GM21825 (cell line): Measurements from ENCODE around the gene ERICH3.
A peak's percentile ranks its signal among the peaks of the same experiment; 100 is the strongest.
"Not testable (repeated sequence)": the region's sequence is repeated elsewhere in the genome, so short reads cannot be mapped to it uniquely, and the experiment has no call there.

Source experiments
- ATAC-seq: cut with Tn5 transposase; IDR thresholded peaks from one replicate; pipeline ENCODE4 v1.9.1; 2021; ENCODE audit warnings: mild to moderate bottlenecking, moderate library complexity; ENCODE audit not compliant: unreplicated experiment

Gene ERICH3

GRCh38 chr1:74679811-74680210 lies 6.2 kb upstream of the ERICH3 start:
- ATAC-seq, result no peak

DNA sequence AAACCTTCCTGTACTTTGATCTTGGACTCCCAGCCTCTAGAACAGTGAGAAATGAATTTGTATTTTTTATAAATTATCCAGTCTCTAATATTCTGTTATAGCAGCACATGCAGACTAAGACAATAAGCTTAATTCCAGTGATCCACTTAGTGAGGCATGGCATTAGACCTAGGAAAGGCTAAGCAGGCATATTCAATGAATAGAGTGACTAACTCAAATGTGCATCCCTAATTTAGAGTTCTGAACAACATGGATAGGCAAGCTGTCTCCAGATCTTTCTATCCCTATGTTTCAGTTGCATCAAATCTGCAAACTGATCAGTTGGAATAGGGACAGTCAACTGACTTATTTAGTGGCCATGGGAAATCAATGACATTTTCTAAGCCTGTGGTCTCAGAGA lies 4.3 kb upstream of the ERICH3 start:
- no peak for ATAC-seq

DNA sequence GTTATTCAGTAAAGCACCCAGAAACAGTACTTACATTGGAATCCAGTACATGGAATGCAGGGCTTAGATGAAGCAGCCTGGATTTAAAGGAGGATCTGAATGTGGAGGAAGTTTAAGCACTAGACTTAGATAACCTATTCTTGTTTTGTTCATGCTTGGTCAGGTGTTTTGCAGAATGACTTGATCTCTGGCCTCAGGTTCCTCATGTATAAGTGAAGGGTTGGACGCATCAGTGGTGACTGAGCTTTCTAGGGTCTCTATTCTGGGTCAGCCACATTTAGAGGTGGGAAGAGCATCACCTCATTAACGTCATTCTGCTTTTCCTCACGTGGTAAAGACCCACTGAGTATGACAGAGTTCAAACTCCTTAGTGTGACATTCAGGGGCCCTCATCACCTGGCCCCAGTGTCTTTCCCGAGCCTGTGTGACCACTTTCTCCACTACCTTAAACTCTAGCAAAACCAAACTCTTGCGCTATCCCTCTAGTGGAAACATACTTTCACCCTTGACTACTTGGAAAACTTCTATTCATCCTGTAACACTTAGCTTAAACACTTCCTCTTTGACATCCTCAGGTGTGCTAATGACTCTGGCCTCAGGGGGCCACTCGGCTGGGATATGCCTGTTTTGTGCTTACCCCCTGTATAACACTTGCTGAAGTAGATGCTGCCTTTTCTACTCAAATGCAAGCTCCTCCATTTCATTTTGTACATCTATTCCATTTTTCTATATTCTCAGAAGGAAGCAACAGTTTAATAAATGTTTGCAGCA lies 871 bp upstream of the ERICH3 start:
- no peak for ATAC-seq

- not testable (repeated sequence) for ATAC-seq
Observed at GRCh38 chr1:74670866-74671265, 2.7 kb downstream of the ERICH3 start.

GRCh38 chr1:74654708-74655107 lies 18.9 kb downstream of the ERICH3 start:
- ATAC-seq, result no peak

DNA sequence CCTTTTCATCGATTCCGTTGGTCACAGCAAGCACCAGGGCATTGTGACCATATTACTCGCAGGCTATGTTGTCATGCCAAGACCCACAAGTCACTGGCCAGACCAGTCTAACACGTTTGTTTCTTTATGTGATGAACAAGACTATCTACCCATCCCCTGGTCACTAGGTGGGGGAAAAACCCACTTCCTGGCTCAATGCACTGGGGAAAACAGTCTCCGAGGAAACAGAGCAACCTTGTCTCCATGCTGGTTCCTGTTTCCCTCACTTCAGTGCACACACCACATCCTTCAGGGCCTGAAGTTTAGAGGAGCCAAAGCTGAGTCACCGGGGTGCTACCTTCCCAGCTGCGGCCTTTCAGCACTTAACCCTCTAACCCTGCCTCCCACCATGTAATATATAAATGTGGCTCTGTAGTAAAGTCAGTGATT lies 20.9 kb downstream of the ERICH3 start:
- ATAC-seq, result peak; percentile 99

GRCh38 chr1:74650561-74650960 lies 23.0 kb downstream of the ERICH3 start:
- no peak for ATAC-seq

GRCh38 chr1:74641876-74642275 lies 31.7 kb downstream of the ERICH3 start:
- ATAC-seq, result no peak

- no peak for ATAC-seq
Observed at GRCh38 chr1:74641161-74641560, 32.4 kb downstream of the ERICH3 start.

DNA sequence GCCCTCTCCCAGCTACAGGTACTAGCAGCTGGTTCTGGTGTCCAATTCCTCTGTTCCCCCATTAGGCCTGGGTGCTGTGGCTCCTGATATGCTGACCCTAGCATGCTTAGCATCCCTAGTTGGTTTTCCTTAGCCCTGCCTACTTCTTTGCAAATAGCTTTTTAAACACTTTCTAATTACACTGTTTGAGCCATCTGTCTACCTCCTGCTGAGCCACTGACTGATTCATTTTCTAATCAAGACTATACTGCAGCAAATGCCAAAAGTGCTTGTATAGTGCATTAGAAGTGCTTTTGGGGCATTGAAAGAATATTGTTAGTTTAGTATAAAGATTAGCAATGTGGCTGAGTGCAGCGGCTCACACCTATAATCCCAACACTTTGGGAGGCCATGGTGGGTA lies 36.3 kb downstream of the ERICH3 start:
- ATAC-seq, result no peak

DNA sequence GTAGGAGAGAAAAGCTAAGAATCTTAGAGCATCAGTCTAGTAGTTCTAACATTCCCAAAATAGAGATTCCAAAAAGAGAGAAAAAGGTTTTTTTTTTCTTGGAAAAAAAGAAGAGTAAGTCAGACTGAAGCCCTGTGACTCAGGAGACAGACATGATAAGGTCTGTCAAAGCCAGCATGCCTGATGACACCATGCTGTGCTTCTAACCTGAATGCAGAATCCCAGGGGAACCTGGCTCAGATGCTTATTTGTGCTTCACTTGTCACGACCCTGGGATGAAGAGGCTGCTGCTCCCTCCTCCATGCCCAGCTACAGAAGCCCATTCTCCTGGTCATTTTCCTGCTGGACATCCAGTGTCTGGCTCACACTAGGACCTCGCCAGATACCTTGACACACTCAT lies 44.3 kb downstream of the ERICH3 start:
- ATAC-seq, result no peak

- no peak for ATAC-seq
Observed at GRCh38 chr1:74623716-74624115, 49.9 kb downstream of the ERICH3 start.

- no peak for ATAC-seq
Observed at GRCh38 chr1:74620242-74620641, 53.4 kb downstream of the ERICH3 start.

GRCh38 chr1:74618974-74619373 lies 54.6 kb downstream of the ERICH3 start:
- ATAC-seq, result no peak

DNA sequence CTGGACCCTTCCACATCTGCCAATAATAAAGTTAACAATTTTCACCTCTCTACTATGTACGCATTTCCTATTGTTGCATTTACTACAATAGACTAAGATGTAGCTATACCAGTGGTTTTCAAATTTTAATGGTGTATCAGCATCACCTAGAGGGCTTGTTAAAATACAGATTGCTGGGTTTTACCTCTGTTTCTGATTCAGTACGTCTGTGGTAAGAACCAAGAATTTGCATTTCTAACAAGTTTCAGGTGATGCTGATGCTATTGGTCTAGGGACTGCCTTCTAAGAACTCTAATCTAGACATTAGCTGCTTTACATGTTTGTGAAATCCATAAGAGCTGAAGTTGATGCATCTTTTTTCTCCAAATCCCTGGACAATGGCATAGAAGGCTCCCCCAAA lies 59.7 kb downstream of the ERICH3 start:
- no peak for ATAC-seq

DNA sequence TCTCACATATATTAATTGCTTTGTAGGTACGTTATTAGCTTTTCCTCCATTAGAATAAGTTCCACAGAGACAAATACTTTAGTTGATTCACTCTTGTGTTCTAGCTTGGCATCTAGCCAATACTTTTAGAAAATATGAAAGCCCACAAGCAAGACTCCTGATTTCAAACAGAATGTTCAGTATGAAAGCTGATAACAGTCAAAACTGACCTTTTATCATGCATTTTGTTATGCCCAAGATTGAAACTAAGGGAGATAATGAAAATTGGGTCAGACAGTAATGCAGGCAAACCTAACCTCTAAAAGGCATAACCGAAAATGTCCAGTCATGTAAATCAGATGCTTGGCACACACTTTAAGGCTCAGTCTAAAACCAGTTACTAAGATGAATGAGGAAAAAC lies 61.7 kb downstream of the ERICH3 start:
- ATAC-seq, result no peak

DNA sequence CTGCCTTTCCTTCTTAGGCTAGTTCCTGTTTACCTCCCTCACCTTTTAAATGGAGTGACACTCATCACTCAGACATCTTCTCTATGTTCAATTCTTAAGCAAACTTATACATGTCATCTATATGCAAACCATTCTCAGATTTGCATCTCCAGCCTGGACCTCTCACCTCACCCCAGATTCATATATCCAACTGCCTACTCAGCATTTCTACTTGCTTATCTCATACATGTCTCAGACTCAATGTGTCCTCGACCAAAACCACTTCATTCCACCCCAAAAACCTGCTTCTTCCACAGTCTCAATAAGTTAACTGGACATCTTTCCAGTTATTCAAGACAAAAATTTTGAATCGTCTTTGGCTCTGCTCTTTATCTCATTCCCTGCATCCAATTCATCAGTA lies 62.6 kb downstream of the ERICH3 start:
- no peak for ATAC-seq

- ATAC-seq, result no peak
Observed at GRCh38 chr1:74609810-74610371, 63.7 kb downstream of the ERICH3 start.

DNA sequence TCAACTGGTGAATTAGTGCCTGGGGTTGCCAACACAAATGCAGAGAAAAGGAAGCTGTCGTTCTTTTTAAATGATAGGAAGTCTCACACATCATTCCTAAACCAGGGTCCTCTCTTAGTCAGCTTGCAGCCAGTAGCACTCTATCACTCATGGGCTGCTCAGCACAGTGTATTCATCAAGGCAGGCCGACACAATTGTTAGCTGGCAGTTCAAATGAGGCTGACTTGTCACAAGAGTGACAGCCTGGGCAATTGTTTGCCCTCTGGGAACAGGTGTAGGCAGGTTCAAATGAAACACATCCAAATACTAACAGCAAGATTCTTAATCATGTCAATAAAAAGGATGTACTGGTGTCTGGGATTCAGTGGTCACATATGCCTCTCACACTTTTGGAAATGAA lies 76.9 kb downstream of the ERICH3 start:
- no peak for ATAC-seq

- no peak for ATAC-seq
Observed at GRCh38 chr1:74593887-74594866, 79.4 kb downstream of the ERICH3 start.

DNA sequence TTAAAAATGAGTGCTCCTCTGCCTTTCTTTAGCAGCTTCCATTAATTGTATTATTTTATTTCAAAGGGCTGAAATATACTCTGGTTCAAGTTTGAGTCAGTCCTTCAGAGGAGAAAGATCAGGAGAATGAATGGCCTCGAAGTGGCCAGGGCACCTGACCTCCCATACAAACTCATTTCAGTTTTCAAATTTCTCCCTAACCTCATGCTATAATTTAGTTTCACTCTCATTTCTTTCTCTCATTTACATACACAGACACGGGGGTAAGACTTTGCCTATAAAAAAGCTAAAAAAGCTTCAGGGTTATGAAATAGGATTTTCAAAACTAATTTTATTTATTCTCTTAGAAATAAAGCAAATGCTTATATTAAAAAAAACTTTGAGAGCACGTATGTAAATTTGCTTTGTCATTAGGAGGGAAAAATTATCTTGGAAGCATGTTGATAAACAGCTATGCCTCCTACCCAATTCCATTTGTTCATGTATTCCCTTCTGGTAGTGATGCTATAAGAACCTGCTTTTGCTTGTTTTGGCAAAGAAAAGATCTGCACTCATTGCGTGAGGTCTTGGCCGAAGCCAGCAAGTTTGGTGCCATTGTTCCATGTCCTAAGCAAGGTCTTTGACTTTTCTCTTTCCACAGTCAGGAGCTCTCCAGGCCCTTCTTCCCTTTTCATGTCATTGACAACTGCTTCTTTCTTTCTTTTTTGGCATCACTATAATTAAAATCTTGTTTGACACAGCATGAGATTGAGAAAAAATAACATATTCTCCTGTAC lies 80.8 kb downstream of the ERICH3 start:
- no peak for ATAC-seq
